ENCODE results near the gene PDSS2. TPM values are rescaled to one million over a fixed set of nuclear protein-coding genes. Genes with fewer than 3 reads are reported as not detected.

Gene PDSS2
- total and polyA plus RNA-seq, 2 of the 8 experiments (the other 6 are each of a cell fraction or from before 2014, with no cell fraction given), result 10.7 to 16.1 TPM

DNA sequence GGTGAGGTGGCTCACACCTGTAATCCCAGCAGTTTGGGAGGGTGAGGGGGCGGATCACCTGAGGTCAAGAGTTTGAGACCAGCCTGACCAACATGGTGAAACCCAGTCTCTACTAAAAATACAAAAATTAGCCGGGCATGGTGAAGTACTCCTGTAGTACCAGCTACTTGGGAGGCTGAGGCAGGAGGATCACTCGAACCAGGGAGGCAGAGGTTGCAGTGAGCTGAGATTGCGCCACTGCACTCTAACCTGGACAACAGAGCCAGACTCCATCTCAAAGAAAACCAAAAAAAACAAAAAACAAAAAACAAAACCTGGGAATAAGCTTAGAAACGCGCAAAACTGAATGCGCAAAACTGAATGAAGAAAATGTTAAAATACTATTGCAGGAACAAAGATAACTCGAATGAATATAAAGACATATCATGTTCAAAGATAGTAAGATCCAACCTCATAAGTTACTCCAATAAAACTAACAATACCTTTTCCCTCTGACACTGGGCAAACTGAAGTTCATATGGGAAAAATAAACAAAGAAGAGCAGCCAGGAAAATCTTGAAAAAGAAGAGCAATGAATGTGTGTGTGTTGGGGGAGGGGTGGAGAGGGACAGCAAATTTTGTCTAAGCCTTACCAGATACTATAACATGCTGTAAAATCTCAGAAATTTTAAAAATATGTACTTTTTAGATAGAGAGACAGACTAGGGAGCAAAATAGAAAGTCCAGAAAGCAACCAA is 243.0 kb downstream of the PDSS2 start:
- H3K27ac ChIP-seq (ENCODE audit: low read depth, low read length), result no peak overlapping the region
- H3K18ac ChIP-seq (ENCODE audit: extremely low read depth, low read length), result no peak overlapping the region
- no peak overlapping the region for H4K8ac ChIP-seq (ENCODE audit: extremely low read depth, insufficient read depth, low read length)
- H4K5ac ChIP-seq (ENCODE audit: insufficient read length, low read depth, low read length), result no peak overlapping the region
- 80% methylated on average over 8 of the region's 8 CpGs; no CpG with 5 or more reads in 1 of the 2 experiments for WGBS, 2 experiments (ENCODE audit: extremely low coverage in 1 of 2, insufficient coverage in 1 of 2, insufficient read length in 1 of 2, insufficient replicate concordance in 2 of 2, low coverage in 1 of 2, low lambda C conversion rate in 2 of 2, missing lambda C conversion rate in 1 of 2)
- H4K20me1 ChIP-seq (replicated peaks in 1 of 2; ENCODE audit: control insufficient read depth in 1 of 2, insufficient read depth in 2 of 2, low read length in 2 of 2), result no peaks in the 10 kb centered on the region
- no peak overlapping the region for H2BK12ac ChIP-seq (ENCODE audit: low read depth, low read length)
- no peak overlapping the region for H2AK5ac ChIP-seq (ENCODE audit: low read depth, low read length)
- DNase-seq (ENCODE audit: low read depth in 1 of 2, low spot score in 2 of 2), result peak in 1 of 2 experiments; percentile 14
- no peak for FAIRE-seq
- H2BK20ac ChIP-seq (ENCODE audit: low read length), result no peak overlapping the region
- POLR2A ChIA-PET (ENCODE audit: partially characterized antibody), result interaction anchor here (0.9 to 1.0 kb wide), 2 partner anchors 11 to 13 kb away, joined by 3 read pairs; no protein-coding TSS in a partner anchor
- no peaks in the 10 kb centered on the region for H3K23me2 ChIP-seq (ENCODE audit: low read depth, low read length)
- H3K4me3 ChIP-seq (ENCODE audit: extremely low read depth in 1 of 4, insufficient read depth in 2 of 4, low read depth in 3 of 4, low read length in 4 of 4), result no peak overlapping the region
- no peaks in the 10 kb centered on the region for H3K36me3 ChIP-seq (ENCODE audit: control insufficient read depth in 2 of 4, insufficient read depth in 4 of 4, low read length in 3 of 4)
- H4K91ac ChIP-seq (replicated peaks; ENCODE audit: insufficient read length, low read length), result no peak overlapping the region
- H3K23ac ChIP-seq (ENCODE audit: insufficient read length), result no peak overlapping the region
- CTCF ChIA-PET (ENCODE audit: partially characterized antibody), result interaction anchor here (0.7 kb wide), 1 partner anchor 10 kb away, joined by 3 read pairs; no protein-coding TSS in a partner anchor
- H3K56ac ChIP-seq (replicated peaks; ENCODE audit: insufficient read length, low read depth, low read length), result no peak overlapping the region
- H2AFZ ChIP-seq (ENCODE audit: low read length), result no peak overlapping the region
- H3K27me3 ChIP-seq (replicated peaks in 1 of 4; ENCODE audit: control insufficient read depth in 3 of 4, extremely low read depth in 1 of 4, insufficient read depth in 3 of 4, low read length in 3 of 4), result no peaks in the 10 kb centered on the region
- no peaks in the 10 kb centered on the region for H3K79me1 ChIP-seq (ENCODE audit: low read depth, low read length)
- H3K79me2 ChIP-seq (ENCODE audit: control insufficient read depth in 1 of 2, insufficient read depth in 2 of 2, low read length in 2 of 2), result no peaks in the 10 kb centered on the region
- H3K14ac ChIP-seq (ENCODE audit: insufficient read length), result no peak overlapping the region
- peaks cover 0 to 3% (median 0%) of the 10 kb centered on the region in 4 experiments; a peak in 3 of 7 replicates for H3K4me1 ChIP-seq (replicated peaks in 1 of 4; ENCODE audit: control insufficient read depth in 3 of 4, insufficient read depth in 4 of 4, low read length in 3 of 4)
- H2BK5ac ChIP-seq (ENCODE audit: low read depth, low read length), result no peak overlapping the region
- H3K4ac ChIP-seq (replicated peaks; ENCODE audit: insufficient read length, low read depth, low read length), result no peak overlapping the region
- no peak overlapping the region for H3K9ac ChIP-seq (replicated peaks in 1 of 4; ENCODE audit: extremely low read depth in 1 of 4, low read depth in 3 of 4, low read length in 3 of 4)
- H3K9me3 ChIP-seq (ENCODE audit: insufficient read depth in 2 of 2, low read depth in 1 of 2, low read length in 1 of 2), result no peaks in the 10 kb centered on the region
- no peak overlapping the region for H3K4me2 ChIP-seq (ENCODE audit: insufficient read depth in 1 of 2, low read depth in 2 of 2, low read length in 2 of 2)
- no peak overlapping the region for H2BK120ac ChIP-seq (replicated peaks; ENCODE audit: low read depth, low read length)
- no peak overlapping the region for H2BK15ac ChIP-seq (ENCODE audit: low read length)
- no peak for TF ChIP-seq RNF2 (IDR thresholded peaks at IDR 0.05; ENCODE audit: borderline replicate concordance, low read depth, low read length, missing control alignments, poor library complexity, severe bottlenecking)
- TF ChIP-seq YY1 (IDR thresholded peaks at IDR 0.05; ENCODE audit: low read depth, low read length), result no peak
- no peak for TF ChIP-seq KDM5A (IDR thresholded peaks at IDR 0.05; ENCODE audit: low read length)
- no peak for TF ChIP-seq EZH2 (IDR thresholded peaks at IDR 0.05; ENCODE audit: low read depth, low read length, severe bottlenecking)
- TF ChIP-seq, protein P1, sequence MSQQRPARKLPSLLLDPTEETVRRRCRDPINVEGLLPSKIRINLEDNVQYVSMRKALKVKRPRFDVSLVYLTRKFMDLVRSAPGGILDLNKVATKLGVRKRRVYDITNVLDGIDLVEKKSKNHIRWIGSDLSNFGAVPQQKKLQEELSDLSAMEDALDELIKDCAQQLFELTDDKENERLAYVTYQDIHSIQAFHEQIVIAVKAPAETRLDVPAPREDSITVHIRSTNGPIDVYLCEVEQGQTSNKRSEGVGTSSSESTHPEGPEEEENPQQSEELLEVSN (IDR thresholded peaks at IDR 0.05), result no peak
- TF ChIP-seq TAF7 (optimal IDR thresholded peaks at IDR 0.05; ENCODE audit: borderline replicate concordance, low read depth, low read length), result no peak
- no peak for TF ChIP-seq SP1 (IDR thresholded peaks at IDR 0.05; ENCODE audit: low read depth, low read length)
- TF ChIP-seq TEAD4 (IDR thresholded peaks at IDR 0.05; ENCODE audit: low read depth, low read length), result no peak
- TF ChIP-seq SUZ12 (IDR thresholded peaks at IDR 0.05; ENCODE audit: low read length), result no peak
- TF ChIP-seq ZNF274 (IDR thresholded peaks at IDR 0.05; ENCODE audit: borderline replicate concordance, extremely low read depth, low read length), result no peak
- no peak for TF ChIP-seq NANOG (IDR thresholded peaks at IDR 0.05; ENCODE audit: insufficient read depth, low read depth, low read length, poor library complexity, severe bottlenecking)
- TF ChIP-seq POLR2A (IDR thresholded peaks at IDR 0.05; ENCODE audit: control extremely low read depth in 1 of 2, low read depth in 2 of 2, low read length in 2 of 2), result no peak
